Smooth muscle cell (in vitro differentiated cells): ENCODE results near the gene TMCO6. TPM values are rescaled to one million over a fixed set of nuclear protein-coding genes. Genes with fewer than 3 reads are reported as not detected.
A peak's percentile ranks its signal among the peaks of the same experiment; 100 is the strongest.
"Not testable (repeated sequence)": the region's sequence is repeated elsewhere in the genome, so short reads cannot be mapped to it uniquely, and the experiment has no call there.

ENCODE experiments used
- DNase-seq: peaks from one replicate; lab custom pipeline; 2025; ENCODE audit not compliant: unreplicated experiment; lab: John Stamatoyannopoulos, UW
- H2AFZ ChIP-seq: fragments of 200-600 bp; sonication (generic); 2 replicates; pipeline ENCODE4 v1.6.0; 2016; ENCODE audit warnings: antibody characterized with exemption, low read depth, mild to moderate bottlenecking
- H3F3A ChIP-seq: fragments of 200-600 bp; sonication (generic); 2 replicates; pipeline ENCODE4 v1.6.0; 2017; ENCODE audit warnings: antibody characterized with exemption, low read depth
- H3K27ac ChIP-seq: fragments of 200-600 bp; sonication (generic); 2 replicates; pipeline ENCODE4 v1.5.1; 2016; ENCODE audit warnings: low read depth, mild to moderate bottlenecking
- H3K27me3 ChIP-seq: fragments of 200-600 bp; sonication (generic); 2 replicates; pipeline ENCODE4 v1.6.1; 2016; ENCODE audit warnings: low read depth, mild to moderate bottlenecking
- H3K36me3 ChIP-seq: fragments of 200-600 bp; sonication (generic); 2 replicates; pipeline ENCODE4 v1.5.1; 2016; ENCODE audit warnings: low read depth
- H3K4me1 ChIP-seq: fragments of 200-600 bp; sonication (generic); 2 replicates; pipeline ENCODE4 v1.5.1; 2016; ENCODE audit warnings: low read depth
- H3K4me2 ChIP-seq: fragments of 200-600 bp; sonication (generic); 2 replicates; pipeline ENCODE4 v1.6.0; 2016; ENCODE audit warnings: mild to moderate bottlenecking
- H3K4me3 ChIP-seq: fragments of 200-600 bp; sonication (generic); 2 replicates; pipeline ENCODE4 v1.5.1; 2016; ENCODE audit warnings: mild to moderate bottlenecking
- H3K79me2 ChIP-seq: fragments of 200-600 bp; sonication (generic); 2 replicates; pipeline ENCODE4 v1.6.0; 2016; ENCODE audit warnings: low read depth, mild to moderate bottlenecking
- H3K9ac ChIP-seq: fragments of 200-600 bp; sonication (generic); 2 replicates; pipeline ENCODE4 v1.6.0; 2016; ENCODE audit warnings: low read depth
- H3K9me3 ChIP-seq: fragments of 200-600 bp; sonication (generic); replicated peaks from 2 replicates; pipeline ENCODE4 v1.5.1; 2016; ENCODE audit warnings: low read depth
- H4K20me1 ChIP-seq: fragments of 200-600 bp; sonication (generic); 2 replicates; pipeline ENCODE4 v1.6.0; 2016; ENCODE audit warnings: low read depth
- CTCF ChIP-seq: fragments of 200-600 bp; sonication (generic); IDR thresholded peaks from 2 replicates; pipeline ENCODE4 v1.5.1; 2017; ENCODE audit warnings: borderline replicate concordance, mild to moderate bottlenecking, antibody characterized with exemption; ENCODE audit not compliant: insufficient read depth, poor library complexity, severe bottlenecking
- WGBS: methylation state at CpG from one replicate; pipeline ENCODE4 v1.1.7; 2016; ENCODE audit warnings: low lambda C conversion rate; 5-methylcytosine and 5-hydroxymethylcytosine counted together
- polyA plus RNA-seq: library from polyadenylated mRNA; unstranded; fragments of >200 nt; fragmentation: Nextera tagmentation; extraction: Ambion mirVana; gene quantifications from 2 replicates; pipeline ENCODE4 v1.2.1, GENCODE V29; 2016
- total RNA-seq: library from RNA; depleted of rRNA; stranded (reverse); fragments of >200 nt; gene quantifications from 2 replicates; pipeline ENCODE4 v1.2.3, GENCODE V29; 2014

The TMCO6 gene
- total and polyA plus RNA-seq, 2 experiments from 2014 or later: 5.9 to 11.4 TPM

GRCh38 chr5:140664030-140664358, 24.7 kb downstream of the TMCO6 start:
- Histone ChIP-seq H3K27me3 (no peaks in the 10 kb centered on the region), H2AFZ (no peak overlapping the region), H3F3A (peaks cover 10% of the 10 kb centered on the region), H3K4me3 (peak overlapping the region; percentile 82), H3K36me3 (peaks cover 9% of the 10 kb centered on the region), H3K4me1 (peaks cover 4% of the 10 kb centered on the region), H3K4me2 (peak overlapping the region; percentile 85), H3K9me3 (no peaks in the 10 kb centered on the region), H3K27ac (peak overlapping the region; percentile 81), H3K79me2 (peaks cover 29% of the 10 kb centered on the region), H4K20me1 (peaks cover 6% of the 10 kb centered on the region), H3K9ac (peak overlapping the region; percentile 46)
- TF ChIP-seq CTCF: no peak
- 37% methylated on average over 18 of the region's 18 CpGs for WGBS
- DNase-seq: no peak

GRCh38 chr5:140664359-140665119, 25.3 kb downstream of the TMCO6 start, which contains the start of gene WDR55:
Gene WDR55 (plus strand): TSS chr5:140664904. CDS start chr5:140664913, 9 bp downstream.
- Histone ChIP-seq H3K27me3 (no peaks in the 10 kb centered on the region), H2AFZ (peak within 1 kb of the TSS; percentile 53), H3K4me3 (peak within 1 kb of the TSS; percentile 82), H3K4me2 (peak within 1 kb of the TSS; percentile 85), H3K27ac (peak within 1 kb of the TSS; percentile 81), H3K36me3 (peaks cover 9% of the 10 kb centered on the region), H3K9me3 (no peaks in the 10 kb centered on the region), H3F3A (peaks cover 10% of the 10 kb centered on the region), H4K20me1 (peaks cover 6% of the 10 kb centered on the region), H3K4me1 (peaks cover 4% of the 10 kb centered on the region), H3K9ac (peak within 1 kb of the TSS; percentile 66), H3K79me2 (peaks cover 29% of the 10 kb centered on the region)
- under 1% methylated on average over 54 of the region's 54 CpGs for WGBS
- no peak for TF ChIP-seq CTCF
- peak; percentile 86 for DNase-seq

GRCh38 chr5:140671035-140671434, 31.8 kb downstream of the TMCO6 start:
- H3K27ac ChIP-seq, H3K4me3 ChIP-seq, H4K20me1 ChIP-seq, DNase-seq, H2AFZ ChIP-seq, H3K36me3 ChIP-seq, H3K4me1 ChIP-seq, H3K4me2 ChIP-seq, H3K9ac ChIP-seq, H3K9me3 ChIP-seq, H3K27me3 ChIP-seq: not testable (repeated sequence)
- peaks cover 17% of the 10 kb centered on the region for H3K79me2 ChIP-seq
- 88% methylated on average over 2 of the region's 4 CpGs for WGBS
- peaks cover 12% of the 10 kb centered on the region for H3F3A ChIP-seq

GRCh38 chr5:140671472-140672125, 32.3 kb downstream of the TMCO6 start:
- peaks cover 5% of the 10 kb centered on the region for H3K36me3 ChIP-seq
- no peak overlapping the region for H2AFZ ChIP-seq
- no peak for TF ChIP-seq CTCF
- no peak overlapping the region for H3K4me2 ChIP-seq
- DNase-seq: no peak
- no peak overlapping the region for H3K9ac ChIP-seq
- no peaks in the 10 kb centered on the region for H3K9me3 ChIP-seq
- H3F3A ChIP-seq: peaks cover 12% of the 10 kb centered on the region
- H3K4me1 ChIP-seq: peaks cover under 1% of the 10 kb centered on the region
- H3K27me3 ChIP-seq: no peaks in the 10 kb centered on the region
- peaks cover 3% of the 10 kb centered on the region for H4K20me1 ChIP-seq
- H3K27ac ChIP-seq: no peak overlapping the region
- H3K4me3 ChIP-seq: no peak overlapping the region
- H3K79me2 ChIP-seq: peaks cover 12% of the 10 kb centered on the region
- 97% methylated on average over 6 of the region's 7 CpGs for WGBS
